ENCODE data around the gene OTUD5. TPM values are rescaled to one million over a fixed set of nuclear protein-coding genes. Genes with fewer than 3 reads are reported as not detected.

Gene OTUD5
- total RNA-seq, 1 experiment from 2014 or later = 26.4 TPM

DNA sequence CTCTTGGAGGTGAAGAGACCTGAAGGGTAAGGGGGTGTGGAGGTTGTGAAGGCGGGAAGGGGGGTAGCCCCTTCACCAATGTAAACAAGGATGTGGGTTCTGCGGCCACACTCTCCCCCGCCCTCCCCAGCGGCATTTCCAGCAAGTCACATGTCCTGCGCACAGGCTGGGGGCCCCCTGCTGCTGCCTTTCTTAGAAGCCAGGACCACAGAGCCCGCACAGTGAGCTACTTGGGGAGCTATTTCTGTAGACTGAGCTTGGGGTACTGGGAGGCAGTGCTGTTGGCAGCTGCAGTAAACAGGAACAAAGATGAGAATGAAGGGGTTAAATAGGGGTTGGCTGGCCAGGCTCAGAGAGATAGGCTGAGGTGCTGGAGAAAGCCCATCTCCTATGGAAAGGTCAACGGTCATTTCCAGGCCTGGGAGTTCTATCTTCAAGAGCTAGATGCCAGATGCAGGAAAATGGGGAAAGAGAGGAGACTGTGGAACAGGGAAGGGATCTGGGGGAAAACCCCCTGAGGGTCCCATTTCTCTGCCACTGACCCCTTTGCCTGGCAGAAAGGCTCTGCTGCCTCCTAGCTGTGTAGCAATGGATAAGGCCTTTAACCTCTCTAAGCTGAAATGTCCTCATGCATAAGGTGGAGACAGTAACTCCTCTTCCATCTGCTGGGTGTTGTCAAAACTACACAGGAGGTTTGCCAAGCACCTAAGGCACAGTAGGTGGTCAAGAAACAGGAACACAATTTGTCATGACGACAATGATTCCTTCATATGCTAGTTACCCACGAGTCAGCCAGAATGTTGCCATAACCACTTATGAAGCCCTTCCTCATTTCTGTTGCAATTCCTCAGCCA is 20.1 kb downstream of the OTUD5 start:
- peak; percentile 48 for DNase-seq (ENCODE audit: low spot score)

DNA sequence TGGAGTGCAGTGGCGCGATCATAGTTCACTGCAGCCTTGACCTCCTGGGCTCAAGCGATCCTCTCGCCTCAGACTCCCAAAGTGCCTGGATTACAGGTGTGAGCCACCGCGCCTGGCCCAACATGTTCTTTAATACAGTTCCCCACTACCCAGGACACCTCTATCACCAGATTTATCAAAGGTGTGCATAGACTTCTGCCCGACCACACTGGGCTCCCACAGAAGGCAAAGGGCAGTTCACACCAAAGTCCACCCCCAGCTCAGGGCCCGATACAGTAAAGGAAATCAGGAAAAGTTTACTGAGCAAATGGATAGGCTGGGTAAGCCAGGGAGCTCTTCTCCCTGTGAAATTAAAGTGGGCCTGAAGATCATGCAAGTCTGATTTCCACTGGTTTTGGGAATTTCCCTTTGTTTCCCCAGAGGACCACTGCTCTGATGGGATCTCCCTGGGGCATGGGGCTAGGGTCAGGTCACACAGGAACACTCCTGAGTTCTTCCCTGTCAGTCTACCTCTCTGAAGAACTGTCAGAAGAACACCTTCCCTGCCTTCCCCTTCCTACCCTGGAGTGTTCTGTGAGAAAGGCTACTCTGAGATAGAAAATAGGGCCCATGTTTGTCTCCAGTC is 20.9 kb downstream of the OTUD5 start:
- no peak for DNase-seq (ENCODE audit: low spot score)

DNA sequence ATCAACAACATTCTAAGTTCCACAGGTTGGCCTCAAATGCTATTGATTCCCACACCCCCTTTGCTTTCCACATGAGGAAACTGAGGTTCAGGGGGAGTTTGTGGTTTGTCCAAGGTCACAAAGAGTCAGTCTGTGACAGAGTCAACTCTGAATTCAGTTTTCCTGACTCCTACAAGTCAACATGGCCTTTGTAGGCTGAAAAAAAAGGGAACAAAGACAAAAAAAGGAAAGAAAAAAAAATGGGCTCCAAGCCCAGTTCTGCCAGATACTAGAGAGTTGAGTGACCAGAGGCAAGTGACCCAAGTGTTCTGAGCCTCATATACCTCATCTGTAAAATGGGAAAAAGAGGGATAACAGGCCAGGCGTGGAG is 22.1 kb downstream of the OTUD5 start:
- no peak for DNase-seq (ENCODE audit: low spot score)

DNA sequence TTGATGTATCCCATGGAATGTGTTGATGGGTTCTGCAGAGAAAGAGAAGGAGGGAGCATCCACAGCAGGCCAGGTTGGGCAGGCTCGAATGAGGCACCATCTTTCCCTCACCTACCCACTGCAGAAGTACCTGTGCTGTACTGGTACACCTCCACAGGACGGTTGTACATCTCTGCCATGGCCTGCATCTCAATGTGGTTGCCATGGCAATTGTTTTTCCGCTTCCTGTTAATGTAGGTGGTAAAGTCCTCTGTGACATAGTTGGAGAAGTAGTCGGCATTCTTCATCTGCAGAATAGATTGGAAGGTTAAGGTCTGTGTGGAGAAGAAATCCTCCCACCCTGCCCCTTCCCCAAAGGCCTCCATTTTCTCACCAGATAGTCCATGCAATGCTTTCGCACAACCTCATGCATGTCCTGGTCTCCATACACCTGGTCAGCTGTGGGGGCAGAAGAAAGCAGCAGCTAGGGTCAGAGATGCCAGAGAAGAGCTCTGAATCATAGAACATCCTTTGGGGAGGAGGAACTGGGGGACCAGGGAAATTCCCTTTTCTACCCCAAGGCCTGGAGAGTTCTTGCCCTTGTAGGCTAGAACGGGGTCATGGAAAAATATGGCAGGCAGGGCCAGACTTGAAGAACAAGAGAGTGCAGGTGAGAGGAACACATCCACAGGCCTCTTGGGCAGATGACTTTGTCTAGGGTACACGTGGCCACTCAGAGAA is 22.7 kb downstream of the OTUD5 start:
- DNase-seq (ENCODE audit: low spot score) = no peak

DNA sequence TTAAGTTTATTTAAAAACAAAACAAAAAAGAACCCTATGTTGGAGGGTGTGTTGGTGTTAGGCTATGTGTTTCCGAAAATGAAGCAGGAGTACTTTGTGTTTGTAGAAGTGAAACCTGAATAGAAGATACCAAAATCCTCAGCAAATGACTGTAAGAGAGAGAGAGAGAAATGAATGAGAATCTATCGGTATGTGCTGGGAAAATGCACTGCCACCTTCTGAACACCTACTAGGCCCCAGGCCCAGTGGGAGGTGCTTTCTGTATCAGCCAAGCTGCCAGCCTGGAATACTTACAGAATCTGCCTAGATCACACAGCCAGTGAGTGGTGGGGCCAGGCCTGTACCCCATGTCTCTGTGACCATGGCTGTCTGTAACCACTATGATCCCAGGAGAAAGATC is 23.6 kb downstream of the OTUD5 start:
- no peak for DNase-seq (ENCODE audit: low spot score)

DNA sequence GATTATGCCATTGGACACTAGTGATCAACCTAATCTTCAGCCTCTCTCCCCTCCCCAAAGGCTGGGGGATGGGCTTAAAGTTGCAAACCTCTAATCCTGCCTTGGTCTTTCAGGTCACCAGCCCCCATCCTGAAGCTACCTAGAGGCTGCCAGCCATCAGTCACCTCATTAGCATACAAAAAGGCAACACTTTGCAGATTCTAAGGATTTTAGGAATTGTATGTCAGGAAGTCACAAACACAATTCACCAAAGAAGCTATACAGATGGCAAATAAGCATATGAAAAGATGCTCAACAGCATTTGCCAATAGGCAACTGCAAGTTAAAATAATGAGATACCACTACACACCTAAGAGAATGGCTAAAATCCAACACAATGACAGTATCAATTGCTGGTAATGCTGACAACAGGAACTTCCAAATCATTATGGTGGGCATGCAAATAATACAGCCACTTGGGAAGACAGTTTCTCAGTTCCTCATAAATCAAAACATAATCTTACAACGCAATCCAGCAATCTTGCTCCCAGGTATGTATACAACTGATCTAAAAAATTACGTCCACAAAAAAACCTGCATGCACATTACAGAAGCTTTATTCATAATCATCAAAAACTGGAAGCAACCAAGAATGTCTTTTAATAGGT is 29.5 kb downstream of the OTUD5 start:
- DNase-seq (ENCODE audit: low spot score) = no peak

DNA sequence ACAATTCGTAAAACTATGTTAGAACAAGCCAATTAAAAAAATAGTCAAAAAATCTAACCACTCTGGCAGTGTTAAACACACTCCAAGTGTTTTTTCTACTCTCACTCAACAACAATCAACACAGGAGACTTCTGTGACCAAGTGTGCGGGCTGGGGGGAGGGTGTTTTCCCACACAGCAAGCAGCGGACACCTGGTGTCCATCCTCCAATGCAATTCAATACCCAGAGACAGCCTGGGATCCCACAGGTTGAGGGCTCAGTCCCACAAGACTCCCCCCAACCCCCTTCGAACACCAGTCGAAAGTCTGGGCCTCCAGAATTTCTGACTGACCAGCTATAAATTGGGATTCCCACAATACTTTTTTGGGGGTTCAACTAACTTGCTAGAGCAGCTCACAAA is 30.3 kb downstream of the OTUD5 start:
- DNase-seq (ENCODE audit: low spot score) = no peak

DNA sequence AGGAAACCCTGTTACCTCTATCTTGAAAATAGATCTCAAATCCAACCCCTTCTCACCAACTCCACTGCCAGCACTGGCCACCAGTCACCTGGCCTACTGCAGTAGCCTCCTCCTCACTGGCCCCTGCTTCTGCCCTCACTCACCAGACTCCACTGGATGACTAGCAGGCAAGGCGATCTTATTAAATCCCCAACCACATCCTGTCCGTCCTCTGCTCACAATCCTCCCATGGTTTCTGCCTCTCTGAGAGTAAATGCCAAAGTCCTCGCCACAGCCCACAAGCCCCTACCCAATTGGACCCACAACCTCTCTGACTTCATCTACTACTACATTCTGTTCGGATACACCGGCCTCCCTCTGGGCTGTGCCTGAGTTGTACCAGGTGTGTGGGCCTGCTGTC is 33.1 kb downstream of the OTUD5 start:
- DNase-seq (ENCODE audit: low spot score) = no peak

DNA sequence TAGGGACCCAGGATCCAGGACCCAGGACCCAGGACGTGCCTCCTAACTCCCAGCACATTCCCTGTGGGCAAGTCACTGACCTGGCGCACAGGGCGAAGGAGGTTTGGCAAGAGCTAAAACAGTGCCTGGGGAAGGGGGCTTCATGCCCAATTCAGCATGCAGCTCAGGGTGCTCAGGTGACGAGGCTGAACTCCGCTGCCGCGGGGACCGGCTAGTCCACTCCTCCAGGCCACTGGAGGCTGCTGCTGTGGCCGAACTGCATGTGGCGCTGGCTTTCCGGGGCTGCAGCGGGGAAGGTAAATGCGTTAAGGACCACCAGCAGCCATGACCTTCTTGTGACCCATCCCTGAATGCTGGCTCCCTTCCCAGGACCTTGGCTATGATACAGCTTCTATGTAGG is 33.6 kb downstream of the OTUD5 start:
- no peak for DNase-seq (ENCODE audit: low spot score)

DNA sequence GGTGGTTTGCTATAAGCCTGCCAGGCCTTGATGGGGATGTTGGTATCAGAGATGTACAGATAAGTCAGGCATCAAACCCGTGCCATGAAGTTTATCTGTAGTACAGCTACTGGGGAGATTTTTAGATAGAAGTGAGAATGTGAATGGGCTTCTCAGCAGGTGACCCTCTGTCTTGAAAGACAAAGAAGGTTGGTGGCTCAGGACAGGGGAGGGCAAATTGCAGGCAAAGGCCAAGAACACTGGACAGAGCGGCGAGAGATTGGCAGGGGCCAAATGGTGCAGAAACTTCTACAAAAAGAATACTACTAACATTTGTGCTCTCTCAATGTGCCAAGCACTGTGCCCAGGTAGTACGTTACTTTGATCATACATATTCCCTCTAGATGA is 36.7 kb downstream of the OTUD5 start:
- no peak for DNase-seq (ENCODE audit: low spot score)

DNA sequence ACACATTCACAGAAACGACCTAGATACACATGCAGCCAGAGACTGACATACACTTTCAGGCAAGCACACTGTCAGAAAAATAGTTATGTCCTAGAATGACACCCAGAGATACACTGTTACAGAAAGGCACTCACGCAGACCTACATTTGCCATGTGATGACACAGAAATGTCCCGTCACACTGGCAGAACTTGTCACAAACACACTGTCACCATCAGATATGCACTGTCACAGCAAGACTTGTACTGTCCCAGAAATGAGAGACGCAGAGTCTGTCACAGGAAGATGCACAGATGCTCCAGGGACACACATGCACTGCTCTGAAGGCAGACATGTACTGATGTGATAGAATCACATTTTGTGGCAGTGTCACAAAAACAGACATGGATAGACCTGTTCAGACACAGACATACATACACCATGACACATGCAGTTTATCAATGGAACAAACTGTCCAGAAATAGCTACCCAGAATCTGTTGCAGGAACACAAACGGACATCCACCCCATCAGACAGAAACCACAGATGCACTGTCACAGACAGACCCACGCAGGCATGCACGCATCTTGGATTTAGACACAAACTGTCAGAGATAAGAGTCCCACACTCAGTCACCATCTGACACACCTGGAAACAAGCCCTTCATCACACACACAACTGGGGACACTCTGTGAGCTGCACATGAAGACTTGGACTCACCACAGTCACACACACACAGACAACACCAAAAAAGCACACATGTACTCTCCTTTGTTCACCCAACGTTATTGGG is 37.3 kb downstream of the OTUD5 start:
- no peak for DNase-seq (ENCODE audit: low spot score)

DNA sequence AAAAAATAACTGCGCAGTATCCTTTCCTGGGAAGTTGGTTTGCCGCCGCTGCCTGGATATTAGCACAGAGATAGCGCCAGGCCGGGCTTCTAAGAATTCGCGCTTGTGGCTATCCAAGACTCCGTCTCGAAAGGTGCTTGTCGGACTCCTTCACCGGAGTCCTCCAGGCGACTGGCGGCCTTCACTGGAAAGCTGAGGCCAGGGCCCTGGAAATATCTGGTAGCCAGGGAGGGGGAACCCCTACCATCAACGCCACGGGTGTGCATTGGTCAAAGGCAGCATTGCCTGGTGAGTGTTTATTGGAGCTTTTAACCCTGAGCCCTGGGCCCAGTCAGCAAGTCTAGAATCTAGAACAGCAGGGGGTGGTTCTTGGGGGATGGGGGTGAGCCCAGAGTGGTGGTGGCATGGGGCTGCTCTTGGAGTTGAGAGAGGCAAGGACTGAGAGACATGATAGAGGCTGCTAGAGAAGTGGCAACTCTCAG is 38.0 kb downstream of the OTUD5 start:
- no peak for DNase-seq (ENCODE audit: low spot score)

DNA sequence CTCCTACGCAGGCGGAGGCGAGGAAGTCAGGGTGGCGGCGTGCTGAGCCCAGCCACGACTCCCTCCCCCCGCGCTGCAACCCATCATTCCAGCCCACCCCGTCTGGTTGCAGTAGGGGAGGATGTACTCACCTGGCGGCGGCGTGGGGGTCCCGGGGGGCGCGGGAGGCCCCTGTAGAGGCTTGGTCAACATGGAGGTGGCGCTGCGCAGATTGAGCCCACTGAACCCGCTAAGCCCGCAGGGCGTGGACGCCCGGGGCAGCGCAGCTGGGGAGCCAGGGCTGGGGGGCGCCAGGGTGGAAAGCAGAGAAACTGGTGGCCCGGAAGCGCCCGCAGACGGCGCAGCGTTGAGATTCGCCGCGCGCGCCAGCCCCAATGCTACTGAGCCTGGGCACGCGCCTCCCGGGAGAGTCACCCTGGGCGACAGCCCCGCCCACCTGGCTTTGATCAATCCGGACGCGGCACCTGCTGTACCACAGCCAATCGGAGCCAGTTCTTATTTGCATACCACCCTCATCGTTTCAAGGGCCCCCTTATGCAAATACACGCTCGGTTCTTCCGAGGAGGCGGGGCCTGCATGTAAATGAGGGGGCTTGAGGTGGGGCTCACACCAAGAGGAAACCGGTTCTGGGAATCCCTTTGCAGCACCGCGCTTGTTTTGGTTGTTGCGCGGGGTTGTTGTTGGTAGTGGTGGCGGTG is 38.6 kb downstream of the OTUD5 start, which contains the start of gene PIM2:
TSS of gene PIM2 (minus strand) at position 382 of the 698 bp plus-strand sequence. CDS start at position 192, 190 bp downstream.
- DNase-seq (ENCODE audit: low spot score) = no peak

DNA sequence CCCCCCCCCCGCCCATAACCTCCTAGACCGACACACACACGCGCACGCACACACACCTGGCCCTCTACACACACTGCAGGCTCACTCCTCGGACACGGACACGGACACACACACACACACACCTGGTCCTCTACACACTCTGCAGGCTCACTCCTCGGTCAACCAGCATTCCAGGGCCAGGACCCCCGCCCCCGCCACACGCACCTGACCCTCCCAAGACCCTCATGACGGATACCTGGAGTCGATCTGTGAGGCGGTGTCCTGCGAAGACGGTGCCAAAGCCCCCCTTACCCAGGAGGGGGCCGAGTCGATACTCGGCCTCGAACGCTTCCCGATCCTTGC is 39.1 kb downstream of the OTUD5 start:
- no peak for DNase-seq (ENCODE audit: low spot score)

DNA sequence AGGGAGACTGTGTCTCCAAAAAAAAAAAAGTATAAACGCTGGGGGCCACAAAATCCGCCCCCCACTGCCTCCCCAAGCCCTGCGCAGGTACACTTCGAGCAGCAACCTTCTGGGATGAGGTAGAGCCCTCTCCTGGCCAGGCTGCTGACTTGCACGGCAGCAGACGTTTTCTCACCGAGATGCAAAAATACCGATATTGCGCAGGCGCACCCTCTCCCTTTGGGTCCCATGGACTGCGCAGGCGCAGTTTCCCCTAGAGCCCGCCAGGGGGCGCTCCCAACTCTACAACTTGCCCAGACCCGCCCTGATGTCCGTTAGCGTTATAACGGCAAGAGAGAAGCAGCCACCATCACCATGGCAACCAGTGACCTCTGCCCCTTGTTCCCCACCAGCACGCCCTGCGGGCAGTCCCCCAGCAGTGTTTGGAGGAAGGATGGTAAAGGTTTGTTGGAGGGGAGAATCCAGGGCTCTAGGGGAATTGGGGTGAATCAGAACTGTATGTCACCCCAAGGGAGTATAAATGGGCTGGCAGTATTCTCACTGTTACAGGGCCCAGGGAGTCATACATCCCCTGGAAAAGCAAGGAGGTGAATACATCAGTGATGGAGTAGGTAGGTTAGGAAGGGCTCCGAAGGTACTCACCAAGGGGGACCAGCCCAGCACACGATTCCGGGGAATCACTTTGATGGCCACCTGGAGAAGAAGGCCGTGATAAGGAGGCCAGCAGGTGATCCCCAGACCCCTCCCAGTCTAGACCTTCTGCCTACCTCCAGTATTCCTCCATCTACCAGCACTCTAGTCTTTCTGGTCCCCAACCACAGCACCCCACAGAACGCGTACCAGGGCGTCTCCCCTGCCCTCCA is 40.0 kb downstream of the OTUD5 start:
- DNase-seq (ENCODE audit: low spot score) = peak; percentile 89

DNA sequence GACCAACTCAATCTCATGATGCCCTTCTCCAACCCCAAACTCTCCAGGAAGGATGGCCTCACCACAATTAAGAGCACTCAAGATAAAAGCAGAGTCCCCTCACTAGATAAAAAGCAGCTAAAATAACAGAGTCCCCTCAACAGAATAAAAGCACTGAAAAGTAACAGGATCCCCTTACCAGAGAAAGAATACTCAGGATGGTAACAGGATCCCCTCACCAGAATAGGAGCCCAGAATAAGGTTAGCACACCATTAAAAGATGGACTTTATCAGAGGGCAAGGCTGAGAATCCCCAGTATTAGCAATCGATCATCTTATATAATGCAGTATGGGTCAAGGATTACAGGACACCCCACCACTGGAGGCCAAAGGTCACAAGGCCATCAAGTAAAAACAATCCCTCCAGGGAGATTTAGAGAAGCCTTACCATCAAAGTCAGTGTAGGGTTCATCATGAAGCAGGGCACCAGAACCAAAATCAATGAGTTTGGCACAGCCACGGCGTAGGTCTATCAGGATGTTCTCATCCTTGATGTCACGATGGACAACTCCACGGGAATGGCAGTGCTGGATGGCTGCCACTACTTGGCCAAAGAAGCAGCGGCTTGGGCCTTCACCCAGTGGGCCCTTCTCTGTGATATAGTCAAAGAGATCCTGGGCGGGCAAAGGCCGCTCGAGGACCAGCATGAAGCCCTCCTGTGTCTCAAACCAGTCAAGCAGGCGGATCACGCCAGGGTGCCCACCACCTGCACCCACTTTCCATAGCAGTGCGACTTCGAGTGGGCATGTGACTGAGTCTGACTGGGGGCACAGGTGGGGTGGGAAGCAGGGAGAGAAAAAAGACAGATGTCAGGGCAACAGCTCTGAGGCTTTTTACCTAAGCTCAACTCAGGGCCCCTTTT is 42.6 kb downstream of the OTUD5 start:
- no peak for DNase-seq (ENCODE audit: low spot score)

DNA sequence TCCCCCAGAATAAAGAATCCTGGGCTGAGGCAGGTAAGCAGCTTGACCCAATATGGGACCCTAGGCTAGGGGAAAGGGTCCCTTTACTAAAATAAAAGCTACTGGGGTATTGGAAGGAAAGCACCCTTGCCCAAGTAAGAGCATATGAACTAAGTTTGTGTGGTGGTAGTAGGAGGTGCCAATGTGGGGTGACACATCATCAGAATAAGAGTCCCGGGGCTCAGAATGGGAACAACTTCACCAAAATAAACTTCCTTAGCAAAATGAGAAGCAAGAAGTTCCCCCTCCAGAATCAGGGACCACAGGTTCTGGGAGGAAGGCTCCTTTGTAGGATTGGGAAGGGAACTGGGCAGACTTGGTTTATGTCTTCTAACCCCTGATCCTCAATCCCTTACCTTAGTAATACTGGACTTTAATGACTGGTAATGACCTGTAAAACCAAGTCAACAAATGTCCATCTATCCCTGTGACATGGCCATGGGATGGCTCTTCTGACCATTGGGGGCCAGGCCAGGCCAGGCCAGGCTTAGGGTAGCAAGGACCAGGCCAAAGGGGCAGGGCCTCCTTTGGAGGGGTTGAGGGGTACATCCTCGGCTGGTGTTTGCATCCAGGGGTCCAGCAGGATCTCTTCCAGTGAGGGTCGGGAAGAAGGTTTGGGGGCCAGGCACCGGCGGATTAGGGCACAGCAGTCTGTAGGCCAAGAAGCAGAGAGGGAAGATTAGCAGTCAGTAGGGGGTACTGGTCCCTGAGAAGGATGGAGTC is 43.6 kb downstream of the OTUD5 start:
- DNase-seq (ENCODE audit: low spot score) = no peak
